HEK293T (cell line): Measurements from ENCODE around the gene KDM4C.

Source experiments
- CTCF ChIA-PET: fragments of 350-600 bp; formaldehyde crosslinking; extraction: SDS; loops from one replicate; lab custom pipeline; 2021; ENCODE audit warnings: antibody characterized with exemption, inconsistent platforms; lab: Yijun Ruan, JAX
- POLR2A ChIA-PET: fragments of 350-600 bp; formaldehyde crosslinking; extraction: SDS; loops from one replicate; lab custom pipeline; 2020; ENCODE audit warnings: antibody characterized with exemption, inconsistent platforms; lab: Yijun Ruan, JAX
- DNase-seq: peaks from one replicate; pipeline ENCODE4 v3.0.0; 2012; ENCODE audit warnings: mixed read lengths; ENCODE audit errors: extremely low spot score
- ARNT ChIP-seq: fragments of 450-650 bp; IDR thresholded peaks from 2 replicates; pipeline ENCODE4 v1.6.1; 2017; ENCODE audit warnings: mild to moderate bottlenecking
- BHLHE40 ChIP-seq: fragments of 450-650 bp; IDR thresholded peaks from 2 replicates; pipeline ENCODE4 v1.6.1; 2016; ENCODE audit warnings: mild to moderate bottlenecking, moderate library complexity, borderline replicate concordance
- CTBP1 ChIP-seq: fragments of 450-650 bp; IDR thresholded peaks from 2 replicates; pipeline ENCODE4 v1.6.1; 2016; ENCODE audit warnings: borderline replicate concordance
- ELF4 ChIP-seq: fragments of 450-650 bp; IDR thresholded peaks from 2 replicates; pipeline ENCODE4 v1.6.1; 2017; ENCODE audit warnings: antibody characterized with exemption
- FOXA1 ChIP-seq: fragments of 450-650 bp; IDR thresholded peaks from 2 replicates; pipeline ENCODE4 v1.6.1; 2016; ENCODE audit warnings: mild to moderate bottlenecking
- FOXK2 ChIP-seq: fragments of 450-650 bp; IDR thresholded peaks from 2 replicates; pipeline ENCODE4 v1.6.1; 2016; ENCODE audit warnings: mild to moderate bottlenecking
- FOXM1 ChIP-seq: fragments of 450-650 bp; IDR thresholded peaks from 2 replicates; pipeline ENCODE4 v1.6.1; 2017; ENCODE audit warnings: mild to moderate bottlenecking, borderline replicate concordance
- HDGF ChIP-seq: fragments of 450-650 bp; IDR thresholded peaks from 2 replicates; pipeline ENCODE4 v1.6.1; 2017; ENCODE audit warnings: antibody characterized with exemption, borderline replicate concordance
- L3MBTL2 ChIP-seq: fragments of 450-650 bp; conservative IDR thresholded peaks from 2 replicates; pipeline ENCODE4 v1.6.1; 2016; ENCODE audit warnings: mild to moderate bottlenecking
- LEF1 ChIP-seq: fragments of 450-650 bp; IDR thresholded peaks from 2 replicates; pipeline ENCODE4 v1.6.1; 2017; ENCODE audit warnings: mild to moderate bottlenecking, borderline replicate concordance
- NFRKB ChIP-seq: fragments of 450-650 bp; IDR thresholded peaks from 2 replicates; pipeline ENCODE4 v1.6.1; 2016; ENCODE audit warnings: mild to moderate bottlenecking, moderate library complexity
- PKNOX1 ChIP-seq: fragments of 450-650 bp; IDR thresholded peaks from 2 replicates; pipeline ENCODE4 v1.6.1; 2016
- SP1 ChIP-seq: fragments of 450-650 bp; IDR thresholded peaks from 2 replicates; pipeline ENCODE4 v1.6.1; 2017
- SUZ12 ChIP-seq: fragments of 450-650 bp; IDR thresholded peaks from 2 replicates; pipeline ENCODE4 v1.6.1; 2016; ENCODE audit warnings: mild to moderate bottlenecking
- TARDBP ChIP-seq: fragments of 450-650 bp; IDR thresholded peaks from 2 replicates; pipeline ENCODE4 v1.6.1; 2016
- ZNF384 ChIP-seq: fragments of 450-650 bp; IDR thresholded peaks from 2 replicates; pipeline ENCODE4 v1.6.1; 2016

KDM4C gene

GRCh38 chr9:7196467-7196866, 438.7 kb downstream of the KDM4C start:
- DNase-seq, result no peak
- TF ChIP-seq TARDBP, result no peak
- no peak for TF ChIP-seq BHLHE40
- no peak for TF ChIP-seq PKNOX1
- no peak for TF ChIP-seq FOXA1
- no peak for TF ChIP-seq ARNT
- no peak for TF ChIP-seq SUZ12
- TF ChIP-seq LEF1, result no peak
- TF ChIP-seq HDGF, result no peak
- TF ChIP-seq SP1, result no peak
- no peak for TF ChIP-seq CTBP1
- no peak for TF ChIP-seq FOXM1
- no peak for TF ChIP-seq L3MBTL2
- no peak for TF ChIP-seq FOXK2
- TF ChIP-seq ELF4, result no peak
- no peak for TF ChIP-seq NFRKB
- TF ChIP-seq ZNF384, result no peak
- ChIA-PET CTCF (no interaction called here), POLR2A (no interaction called here)

DNA sequence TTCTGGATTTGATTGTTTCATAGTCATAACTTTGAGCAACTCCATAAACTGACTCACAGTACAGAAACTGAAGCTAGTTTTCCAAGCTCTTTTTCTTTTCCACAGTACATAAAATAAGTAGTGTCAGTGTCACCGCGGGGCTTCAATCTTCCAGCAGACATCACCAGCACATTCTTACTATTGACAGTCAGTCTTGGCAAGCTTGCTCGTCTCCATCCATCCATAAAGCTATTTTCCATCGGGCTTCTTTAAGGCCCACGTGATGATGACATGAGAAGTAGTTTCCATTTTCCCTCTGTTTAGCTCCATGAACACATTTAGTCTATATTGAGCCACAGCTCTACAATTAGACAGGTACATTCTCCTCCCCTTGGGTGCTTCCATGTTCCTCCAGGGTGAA, 443.4 kb downstream of the KDM4C start:
- no peak for DNase-seq
- ChIA-PET CTCF (no interaction called here), POLR2A (no interaction called here)
- TF ChIP-seq FOXM1 (no peak), FOXA1 (no peak), FOXK2 (no peak), SP1 (no peak), ELF4 (no peak), PKNOX1 (no peak), L3MBTL2 (no peak), TARDBP (no peak), CTBP1 (no peak), BHLHE40 (no peak), SUZ12 (no peak), NFRKB (no peak), LEF1 (no peak), ZNF384 (no peak), HDGF (no peak)

GRCh38 chr9:7205806-7206205, 448.0 kb downstream of the KDM4C start:
- POLR2A ChIA-PET, result no interaction called here
- no peak for DNase-seq
- CTCF ChIA-PET, result no interaction called here
- TF ChIP-seq LEF1 (no peak), L3MBTL2 (no peak), HDGF (no peak), FOXK2 (no peak), ELF4 (no peak), BHLHE40 (no peak), PKNOX1 (no peak), CTBP1 (no peak), ARNT (no peak), ZNF384 (no peak), NFRKB (no peak), FOXA1 (no peak), TARDBP (no peak), SP1 (no peak), FOXM1 (no peak)

GRCh38 chr9:7206221-7206758, 448.5 kb downstream of the KDM4C start:
- DNase-seq, result no peak
- no peak for TF ChIP-seq TARDBP
- no peak for TF ChIP-seq HDGF
- TF ChIP-seq LEF1, result no peak
- TF ChIP-seq NFRKB, result no peak
- ChIA-PET CTCF (no interaction called here), POLR2A (no interaction called here)

DNA sequence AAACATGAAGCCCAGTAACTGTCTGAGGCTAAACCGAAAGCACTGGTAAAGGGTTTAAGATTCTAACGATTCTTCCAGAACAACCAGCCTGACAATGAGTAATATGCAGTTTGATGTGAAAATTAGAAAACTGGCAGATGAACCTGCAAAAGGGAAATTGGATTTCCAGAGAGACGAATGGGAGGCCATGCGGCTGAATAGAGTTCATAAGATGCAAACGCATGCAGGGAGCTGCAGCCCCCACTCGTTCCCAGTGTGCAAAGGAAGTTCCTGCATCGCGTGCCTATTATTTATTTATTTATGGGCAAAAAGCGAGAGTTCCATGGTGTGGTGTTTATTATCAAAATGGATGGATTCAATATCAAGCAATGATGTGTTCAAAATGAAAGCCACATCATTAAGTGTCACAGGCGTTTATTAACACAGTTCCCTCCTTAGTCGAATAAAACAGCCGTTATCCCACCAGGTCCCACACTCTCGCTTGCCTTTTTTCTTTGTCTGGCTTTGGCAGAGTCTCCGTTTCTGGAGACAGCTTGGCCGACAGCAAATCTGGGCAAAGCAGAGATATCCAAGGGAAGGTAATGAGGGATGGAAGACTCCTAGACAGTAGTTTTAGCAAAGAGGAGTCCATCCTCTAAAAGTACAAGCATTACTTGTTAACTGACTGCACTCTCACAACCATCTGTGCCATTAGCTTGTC, 451.4 kb downstream of the KDM4C start:
- no peak for DNase-seq
- TF ChIP-seq BHLHE40 (no peak), ZNF384 (no peak), ARNT (no peak), PKNOX1 (no peak), FOXA1 (no peak), SP1 (no peak), L3MBTL2 (no peak), FOXK2 (no peak), TARDBP (no peak), CTBP1 (no peak), LEF1 (no peak), NFRKB (no peak), HDGF (no peak), ELF4 (no peak), SUZ12 (no peak), FOXM1 (no peak)
- CTCF ChIA-PET, result no interaction called here
- POLR2A ChIA-PET, result no interaction called here
